Endodermal cell (in vitro differentiated cells): ENCODE measurements around the gene RPTN. TPM values are rescaled to one million over a fixed set of nuclear protein-coding genes. Genes with fewer than 3 reads are reported as not detected.

Experiments used
- DNase-seq: peaks from one replicate; pipeline ENCODE4 v3.0.0-alpha.2; 2017
- H3K27ac ChIP-seq: 2 replicates; pipeline ENCODE4 v1.5.1; 2013; ENCODE audit warnings: mild to moderate bottlenecking, low read depth, low read length, moderate library complexity
- H3K27me3 ChIP-seq: 2 replicates; pipeline ENCODE4 v1.6.1; 2013; ENCODE audit warnings: mild to moderate bottlenecking, low read length, moderate library complexity; ENCODE audit not compliant: insufficient read depth, control insufficient read depth, poor library complexity, severe bottlenecking
- H3K36me3 ChIP-seq: 2 replicates; pipeline ENCODE4 v1.7.0; 2013; ENCODE audit warnings: mild to moderate bottlenecking, low read length, moderate library complexity; ENCODE audit not compliant: control insufficient read depth, insufficient read depth
- H3K4me1 ChIP-seq: one replicate; pipeline ENCODE4 v1.7.0; 2013; ENCODE audit warnings: low read length; ENCODE audit not compliant: control insufficient read depth, insufficient read depth
- H3K4me3 ChIP-seq: 2 replicates; pipeline ENCODE4 v1.5.1; 2013; ENCODE audit warnings: mild to moderate bottlenecking, low read length, moderate library complexity
- H3K9ac ChIP-seq: 2 replicates; pipeline ENCODE4 v1.6.1; 2013; ENCODE audit warnings: mild to moderate bottlenecking, low read length, moderate library complexity; ENCODE audit not compliant: poor library complexity, severe bottlenecking; ENCODE audit errors: extremely low read depth
- H3K9me3 ChIP-seq: 2 replicates; pipeline ENCODE4 v1.6.1; 2013; ENCODE audit warnings: mild to moderate bottlenecking, low read length, moderate library complexity; ENCODE audit not compliant: control insufficient read depth
- H3K27ac Mint-ChIP-seq: 2 replicates; pipeline ENCODE4 v1.8.0; 2020; ENCODE audit warnings: mixed read lengths
- H3K27me3 Mint-ChIP-seq: 2 replicates; pipeline ENCODE4 v1.8.0; 2021; ENCODE audit warnings: mild to moderate bottlenecking, mixed read lengths; ENCODE audit not compliant: insufficient read depth
- H3K36me3 Mint-ChIP-seq: 2 replicates; pipeline ENCODE4 v1.8.0; 2020; ENCODE audit warnings: low read depth, mixed read lengths
- H3K4me1 Mint-ChIP-seq: 2 replicates; pipeline ENCODE4 v1.8.0; 2020; ENCODE audit warnings: mixed read lengths
- H3K4me3 Mint-ChIP-seq: 2 replicates; pipeline ENCODE4 v1.8.0; 2020; ENCODE audit warnings: mild to moderate bottlenecking, moderate library complexity, mixed read lengths
- H3K9me3 Mint-ChIP-seq: 2 replicates; pipeline ENCODE4 v1.8.0; 2020; ENCODE audit warnings: mild to moderate bottlenecking, mixed read lengths
- CTCF ChIP-seq: fragments of 200-600 bp; sonication (generic); conservative IDR thresholded peaks from 2 replicates; pipeline ENCODE4 v1.5.0; 2021; ENCODE audit warnings: antibody characterized with exemption, mild to moderate bottlenecking
- WGBS, 2 experiments: methylation state at CpG; one replicate each; pipeline versions ENCODE4 v1.1.5 to v1.1.7; 2013; ENCODE audit warnings: missing lambda C conversion rate in 2 of 2, mixed read lengths in 1 of 2; ENCODE audit not compliant: insufficient coverage in 1 of 2, insufficient read length in 1 of 2; 5-methylcytosine and 5-hydroxymethylcytosine counted together
- total RNA-seq, 2 donors: library from RNA; stranded (reverse); fragmentation: NEBNext Ultra II Directional in 1 of 2; extraction: Animal tissue kit (Norgen Biotek cat#: 25700) in 1 of 2; gene quantifications; 2 replicates in 1 of 2; 3 replicates in 1 of 2; pipeline ENCODE4 v1.2.1, GENCODE V29; 2021

The RPTN gene
- total RNA-seq, 2 donors from 2014 or later, result not detected

DNA sequence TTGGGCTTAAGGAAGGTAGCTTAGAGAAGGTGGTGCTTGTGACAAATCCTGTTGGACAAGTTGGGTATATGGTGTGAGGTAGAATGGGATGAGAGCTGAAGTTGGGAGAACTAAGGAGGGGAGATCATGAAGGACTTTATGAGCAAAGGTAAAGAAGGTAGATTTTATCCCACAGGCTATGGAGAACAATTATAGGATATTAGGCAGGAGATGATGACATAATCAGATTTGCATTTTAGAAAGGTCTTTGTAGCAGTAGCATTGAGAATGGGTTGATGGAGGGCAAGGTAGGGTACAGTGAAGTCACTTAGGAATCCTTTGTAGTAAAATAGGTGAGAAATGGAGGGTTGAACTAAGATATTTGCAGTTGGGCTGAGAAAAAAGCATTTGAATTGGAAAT, 28.8 kb downstream of the RPTN start:
- peaks cover 13% of the 10 kb centered on the region for H3K27me3 Mint-ChIP-seq
- Histone ChIP-seq H3K9ac (no peak overlapping the region), H3K36me3 (no peaks in the 10 kb centered on the region), H3K27ac (no peak overlapping the region), H3K4me1 (no peaks in the 10 kb centered on the region), H3K9me3 (peaks cover 44% of the 10 kb centered on the region), H3K4me3 (no peak overlapping the region), H3K27me3 (no peaks in the 10 kb centered on the region)
- TF ChIP-seq CTCF, result no peak
- H3K36me3 Mint-ChIP-seq, result no peaks in the 10 kb centered on the region
- no peaks in the 10 kb centered on the region for H3K4me1 Mint-ChIP-seq
- H3K9me3 Mint-ChIP-seq, result no peaks in the 10 kb centered on the region
- H3K27ac Mint-ChIP-seq, result no peak overlapping the region
- no peak for DNase-seq
- H3K4me3 Mint-ChIP-seq, result no peak overlapping the region

- Histone ChIP-seq H3K4me3 (no peak overlapping the region), H3K4me1 (no peaks in the 10 kb centered on the region), H3K36me3 (no peaks in the 10 kb centered on the region), H3K27ac (no peak overlapping the region), H3K27me3 (no peaks in the 10 kb centered on the region), H3K9ac (no peak overlapping the region), H3K9me3 (peaks cover 43% of the 10 kb centered on the region)
- TF ChIP-seq CTCF, result no peak
- no peaks in the 10 kb centered on the region for H3K4me1 Mint-ChIP-seq
- H3K9me3 Mint-ChIP-seq, result no peaks in the 10 kb centered on the region
- peaks cover 12% of the 10 kb centered on the region for H3K27me3 Mint-ChIP-seq
- no peak for DNase-seq
- no peak overlapping the region for H3K4me3 Mint-ChIP-seq
- no peaks in the 10 kb centered on the region for H3K36me3 Mint-ChIP-seq
- no peak overlapping the region for H3K27ac Mint-ChIP-seq
Measured at GRCh38 chr1:152127673-152128072, 31.4 kb downstream of the RPTN start.

DNA sequence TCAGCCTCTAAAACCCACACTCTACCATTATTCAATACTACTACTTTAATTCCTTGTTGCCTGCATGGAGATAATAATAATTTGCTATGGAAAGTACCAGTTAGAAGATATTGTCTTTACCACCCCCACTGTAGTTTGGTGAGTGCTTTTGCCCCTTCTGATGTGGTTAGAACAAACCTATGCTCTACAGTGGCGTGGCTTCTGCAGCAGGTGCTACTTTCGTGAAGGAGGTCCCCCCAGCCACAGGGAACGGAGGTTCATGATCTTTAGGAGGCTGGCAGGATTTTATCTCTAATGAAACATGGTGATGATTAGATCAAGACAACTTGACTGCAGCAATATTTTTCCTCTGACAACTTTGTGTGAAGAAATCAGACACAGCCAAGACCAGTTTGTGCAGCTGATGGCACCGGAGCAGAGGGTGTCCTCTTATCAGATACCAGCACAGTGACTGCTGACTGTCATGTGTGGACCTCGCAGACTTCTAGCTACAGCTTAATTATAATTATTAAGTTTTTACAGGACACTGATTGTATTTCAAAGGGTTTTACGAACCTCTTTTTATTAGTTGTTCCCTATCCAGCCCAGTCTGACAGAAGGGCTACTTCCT, 33.1 kb downstream of the RPTN start:
- TF ChIP-seq CTCF, result no peak
- peaks cover 29% of the 10 kb centered on the region for H3K9me3 ChIP-seq
- peaks cover 16% of the 10 kb centered on the region for H3K27me3 Mint-ChIP-seq
- no peak for DNase-seq
- no peaks in the 10 kb centered on the region for H3K4me1 Mint-ChIP-seq
- no peak overlapping the region for H3K4me3 Mint-ChIP-seq
- no peaks in the 10 kb centered on the region for H3K27me3 ChIP-seq
- H3K4me3 ChIP-seq, result no peak overlapping the region
- H3K27ac ChIP-seq, result no peak overlapping the region
- no peak overlapping the region for H3K27ac Mint-ChIP-seq
- no peaks in the 10 kb centered on the region for H3K9me3 Mint-ChIP-seq
- WGBS, 2 experiments, result 60 to 71% methylated on average over 3 to 6 of the region's 6 CpGs
- H3K36me3 Mint-ChIP-seq, result no peaks in the 10 kb centered on the region
- no peak overlapping the region for H3K9ac ChIP-seq
- H3K36me3 ChIP-seq, result no peaks in the 10 kb centered on the region
- H3K4me1 ChIP-seq, result no peaks in the 10 kb centered on the region
